SU-DHL-6 (cell line): Measurements from ENCODE around the gene UTS2B.

Experiments used
- H2AFZ ChIP-seq: fragments of 200-600 bp; sonication (generic); 2 replicates; pipeline ENCODE4 v1.6.1; 2014; ENCODE audit warnings: low read depth, mild to moderate bottlenecking, moderate library complexity, mixed read lengths, antibody characterized with exemption, low read length; ENCODE audit not compliant: severe bottlenecking
- H3F3A ChIP-seq: fragments of 200-600 bp; shearing (Covaris generic); 2 replicates; pipeline ENCODE4 v1.6.0; 2016; ENCODE audit warnings: antibody characterized with exemption, mild to moderate bottlenecking; ENCODE audit not compliant: insufficient read depth
- H3K27ac ChIP-seq: fragments of 200-600 bp; sonication (generic); 2 replicates; pipeline ENCODE4 v1.5.1; 2016; ENCODE audit warnings: low read depth, mild to moderate bottlenecking, low read length, moderate library complexity, mixed read lengths
- H3K27me3 ChIP-seq: fragments of 200-600 bp; sonication (generic), shearing (Covaris generic); 2 replicates; pipeline ENCODE4 v1.6.0; 2014; ENCODE audit warnings: mild to moderate bottlenecking, low read length
- H3K36me3 ChIP-seq: fragments of 200-600 bp; sonication (generic); 2 replicates; pipeline ENCODE4 v1.6.1; 2014; ENCODE audit warnings: mild to moderate bottlenecking, low read length, mixed read lengths
- H3K4me2 ChIP-seq: fragments of 300-600, 200-600 bp; shearing (Covaris generic), sonication (generic); 2 replicates; pipeline ENCODE4 v1.6.0; 2014; ENCODE audit warnings: low read length, low read depth, mild to moderate bottlenecking; ENCODE audit not compliant: poor library complexity, severe bottlenecking
- H3K4me3 ChIP-seq: fragments of 200-600 bp; sonication (generic); 2 replicates; pipeline ENCODE4 v1.5.1; 2014; ENCODE audit warnings: antibody characterized with exemption, low read length, mild to moderate bottlenecking, mixed read lengths; ENCODE audit not compliant: insufficient read depth, poor library complexity, severe bottlenecking
- H3K79me2 ChIP-seq: fragments of 200-600 bp; sonication (generic); 2 replicates; pipeline ENCODE4 v1.6.1; 2014; ENCODE audit warnings: mild to moderate bottlenecking, low read length, moderate library complexity; ENCODE audit not compliant: insufficient read depth
- H3K9ac ChIP-seq: fragments of 200-600 bp; sonication (generic); 2 replicates; pipeline ENCODE4 v1.7.0; 2014; ENCODE audit warnings: mild to moderate bottlenecking, low read length
- H3K9me2 ChIP-seq: fragments of 200-600 bp; sonication (generic); replicated peaks from 2 replicates; pipeline ENCODE4 v1.6.1; 2014; ENCODE audit warnings: low read length; ENCODE audit not compliant: insufficient read depth
- H3K9me3 ChIP-seq: fragments of 200-600 bp; sonication (generic); 2 replicates; pipeline ENCODE4 v1.6.1; 2014; ENCODE audit warnings: low read length, mixed read lengths; ENCODE audit not compliant: insufficient read depth
- H4K20me1 ChIP-seq: fragments of 200-600 bp; sonication (generic); 2 replicates; pipeline ENCODE4 v1.6.1; 2014; ENCODE audit warnings: low read depth, mild to moderate bottlenecking, antibody characterized with exemption, low read length, moderate library complexity, mixed read lengths
- CTCF ChIP-seq: fragments of 200-600 bp; sonication (generic); IDR thresholded peaks from one replicate; pipeline ENCODE4 v1.5.1; 2017; ENCODE audit warnings: antibody characterized with exemption, mild to moderate bottlenecking, low read length, moderate library complexity; ENCODE audit not compliant: insufficient read depth, poor library complexity, severe bottlenecking
- EZH2phosphoT487 ChIP-seq: fragments of 200-600 bp; sonication (generic), shearing (Covaris generic); conservative IDR thresholded peaks from 2 replicates; pipeline ENCODE4 v1.6.1; 2018; ENCODE audit warnings: mild to moderate bottlenecking, antibody characterized with exemption, low read length, moderate library complexity, mixed read lengths

UTS2B gene

GRCh38 chr3:191263850-191264249, 66.5 kb downstream of the UTS2B start:
- no peaks in the 10 kb centered on the region for H3K9me2 ChIP-seq
- no peak overlapping the region for H3K27ac ChIP-seq
- TF ChIP-seq EZH2phosphoT487 (no peak), CTCF (no peak)
- H3K4me2 ChIP-seq = no peak overlapping the region
- H3K27me3 ChIP-seq = no peaks in the 10 kb centered on the region
- no peak overlapping the region for H3K9ac ChIP-seq
- H3F3A ChIP-seq = no peaks in the 10 kb centered on the region
- H4K20me1 ChIP-seq = no peaks in the 10 kb centered on the region
- H2AFZ ChIP-seq = no peak overlapping the region
- H3K4me3 ChIP-seq = no peak overlapping the region
- no peaks in the 10 kb centered on the region for H3K9me3 ChIP-seq
- H3K36me3 ChIP-seq = no peaks in the 10 kb centered on the region
- H3K79me2 ChIP-seq = no peaks in the 10 kb centered on the region

- H3K27me3 ChIP-seq = no peaks in the 10 kb centered on the region
- H3K4me2 ChIP-seq = no peak overlapping the region
- H3K27ac ChIP-seq = no peak overlapping the region
- H3K9me2 ChIP-seq = no peaks in the 10 kb centered on the region
- TF ChIP-seq EZH2phosphoT487 (no peak), CTCF (no peak)
- H3F3A ChIP-seq = no peaks in the 10 kb centered on the region
- H3K4me3 ChIP-seq = no peak overlapping the region
- no peaks in the 10 kb centered on the region for H4K20me1 ChIP-seq
- H3K79me2 ChIP-seq = no peaks in the 10 kb centered on the region
- no peak overlapping the region for H3K9ac ChIP-seq
- no peaks in the 10 kb centered on the region for H3K36me3 ChIP-seq
- H3K9me3 ChIP-seq = no peaks in the 10 kb centered on the region
- no peak overlapping the region for H2AFZ ChIP-seq
These were observed 67.0 kb downstream of the UTS2B start for GRCh38 chr3:191263365-191263764.

- Histone ChIP-seq H3K9me2 (no peaks in the 10 kb centered on the region), H3K4me3 (no peak overlapping the region), H3K79me2 (no peaks in the 10 kb centered on the region), H3K9me3 (no peaks in the 10 kb centered on the region), H4K20me1 (no peaks in the 10 kb centered on the region), H2AFZ (no peak overlapping the region), H3K27me3 (no peaks in the 10 kb centered on the region), H3K9ac (no peak overlapping the region), H3K36me3 (no peaks in the 10 kb centered on the region), H3K27ac (no peak overlapping the region), H3F3A (no peaks in the 10 kb centered on the region), H3K4me2 (no peak overlapping the region)
- TF ChIP-seq EZH2phosphoT487 = no peak
- TF ChIP-seq CTCF = no peak
These were observed 67.7 kb downstream of the UTS2B start for GRCh38 chr3:191262650-191263049.

- H3K9me2 ChIP-seq = no peaks in the 10 kb centered on the region
- H4K20me1 ChIP-seq = no peaks in the 10 kb centered on the region
- no peaks in the 10 kb centered on the region for H3K79me2 ChIP-seq
- H3K36me3 ChIP-seq = no peaks in the 10 kb centered on the region
- no peak overlapping the region for H3K27ac ChIP-seq
- no peak overlapping the region for H3K9ac ChIP-seq
- H3K4me2 ChIP-seq = no peak overlapping the region
- H2AFZ ChIP-seq = no peak overlapping the region
- no peaks in the 10 kb centered on the region for H3K9me3 ChIP-seq
- H3K27me3 ChIP-seq = no peaks in the 10 kb centered on the region
- H3F3A ChIP-seq = no peaks in the 10 kb centered on the region
- no peak overlapping the region for H3K4me3 ChIP-seq
- TF ChIP-seq CTCF (no peak), EZH2phosphoT487 (no peak)
These were observed 69.1 kb downstream of the UTS2B start for GRCh38 chr3:191261304-191261638.
